ENCODE data around the gene TMEM156.

The TMEM156 gene, protein sequence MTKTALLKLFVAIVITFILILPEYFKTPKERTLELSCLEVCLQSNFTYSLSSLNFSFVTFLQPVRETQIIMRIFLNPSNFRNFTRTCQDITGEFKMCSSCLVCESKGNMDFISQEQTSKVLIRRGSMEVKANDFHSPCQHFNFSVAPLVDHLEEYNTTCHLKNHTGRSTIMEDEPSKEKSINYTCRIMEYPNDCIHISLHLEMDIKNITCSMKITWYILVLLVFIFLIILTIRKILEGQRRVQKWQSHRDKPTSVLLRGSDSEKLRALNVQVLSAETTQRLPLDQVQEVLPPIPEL

GRCh38 chr4:39032218-39033085 is at the start of gene TMEM156:
Gene TMEM156 (minus strand): TSS chr4:39032409. CDS start chr4:39032313, 96 bp downstream.
- no peak for DNase-seq

DNA sequence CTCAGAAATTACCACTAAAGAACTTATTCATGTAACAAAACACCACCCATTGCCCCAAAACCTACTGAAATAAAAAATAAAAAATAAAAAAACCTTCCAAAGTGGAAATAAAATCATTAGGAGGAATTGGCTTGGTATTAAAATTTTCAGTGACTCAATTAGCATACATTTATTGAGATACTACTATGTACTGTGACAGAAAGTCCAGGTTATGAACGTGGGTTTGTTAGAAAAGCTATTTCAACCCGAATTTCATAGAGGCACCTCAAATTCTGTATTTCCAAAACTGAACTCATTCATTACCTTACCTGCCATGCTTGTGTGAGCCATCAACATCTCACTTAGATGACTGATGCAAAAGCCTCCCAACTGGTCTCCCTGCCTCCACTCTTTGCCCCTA is 46.6 kb upstream of the TMEM156 start:
- DNase-seq, result no peak

DNA sequence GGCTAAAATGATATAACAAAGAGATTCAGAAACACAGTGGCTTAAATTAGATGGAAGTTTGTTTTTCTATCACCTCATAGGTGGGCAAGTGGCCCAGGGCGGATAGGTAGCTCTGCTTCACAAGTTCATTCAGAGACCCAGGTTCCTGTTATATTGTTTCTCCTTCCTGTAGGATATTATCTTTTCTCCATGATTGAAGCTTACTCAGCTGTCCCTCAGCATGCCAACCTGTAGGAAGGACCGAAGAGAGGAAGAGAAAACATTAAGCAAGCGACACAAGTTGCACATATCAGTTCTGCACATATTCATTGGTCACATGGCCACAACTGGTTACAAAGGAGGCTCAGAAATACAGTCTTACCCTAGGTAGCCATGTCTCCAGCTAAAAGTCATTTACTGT is 36.7 kb upstream of the TMEM156 start:
- DNase-seq, result no peak

DNA sequence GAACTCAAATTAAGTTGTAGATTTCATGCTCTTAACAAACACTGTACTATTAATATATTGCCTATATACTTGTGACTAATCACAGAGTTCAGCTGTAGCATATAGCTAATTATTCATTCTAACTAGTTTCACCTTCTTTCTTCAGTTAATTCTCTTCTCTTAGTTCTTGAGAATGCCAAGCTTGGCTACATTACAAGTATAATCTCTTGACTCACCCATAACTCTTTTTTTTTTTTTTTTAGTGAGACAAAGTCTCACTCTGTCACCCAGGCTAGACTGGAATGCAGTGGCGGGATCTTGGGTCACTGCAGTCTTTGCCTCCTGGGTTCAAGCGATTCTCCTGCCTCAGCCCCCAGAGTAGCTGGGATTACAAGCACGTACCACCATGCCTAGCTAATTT is 35.2 kb upstream of the TMEM156 start:
- no peak for DNase-seq

DNA sequence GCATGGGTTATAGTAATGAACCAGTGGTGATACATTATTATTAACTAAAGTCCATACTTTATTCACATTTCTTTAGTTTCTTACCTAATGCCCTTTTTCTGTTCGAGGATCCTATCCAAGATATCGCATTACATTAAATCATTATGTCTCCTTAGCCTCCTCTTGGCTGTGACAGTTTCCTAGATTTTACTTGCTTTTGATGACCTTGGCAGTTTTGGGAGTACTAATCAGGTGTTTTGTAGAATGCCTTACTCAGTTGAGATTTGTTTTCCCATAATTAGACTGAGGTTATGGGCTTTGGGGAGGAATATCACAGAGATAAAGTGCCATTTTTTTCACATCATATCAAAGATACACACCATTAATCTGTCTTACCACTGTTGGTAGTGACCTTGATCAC is 34.8 kb upstream of the TMEM156 start:
- no peak for DNase-seq

- no peak for DNase-seq
These were observed 34.2 kb upstream of the TMEM156 start for GRCh38 chr4:39066371-39066770.

DNA sequence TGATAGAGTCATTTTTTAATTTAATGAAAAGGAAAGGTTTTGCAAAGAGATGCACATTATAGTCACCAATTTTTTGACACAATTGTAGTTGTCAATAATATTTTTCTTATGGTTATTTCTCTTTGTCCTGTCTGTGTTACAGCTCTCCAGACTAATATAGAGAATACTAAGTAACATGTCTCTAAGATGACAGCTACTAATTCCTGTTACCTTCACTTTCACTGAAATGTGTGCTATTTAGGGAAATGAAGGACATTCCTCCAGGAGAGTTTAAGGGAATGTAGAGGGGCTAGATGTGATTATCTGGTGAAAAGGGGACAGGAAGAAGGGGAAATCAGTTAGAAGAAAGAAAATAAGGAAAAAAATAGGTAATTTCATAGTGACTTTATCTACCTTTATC is 31.2 kb upstream of the TMEM156 start:
- no peak for DNase-seq

- DNase-seq, result no peak
These were observed 30.5 kb upstream of the TMEM156 start for GRCh38 chr4:39062770-39063097.

DNA sequence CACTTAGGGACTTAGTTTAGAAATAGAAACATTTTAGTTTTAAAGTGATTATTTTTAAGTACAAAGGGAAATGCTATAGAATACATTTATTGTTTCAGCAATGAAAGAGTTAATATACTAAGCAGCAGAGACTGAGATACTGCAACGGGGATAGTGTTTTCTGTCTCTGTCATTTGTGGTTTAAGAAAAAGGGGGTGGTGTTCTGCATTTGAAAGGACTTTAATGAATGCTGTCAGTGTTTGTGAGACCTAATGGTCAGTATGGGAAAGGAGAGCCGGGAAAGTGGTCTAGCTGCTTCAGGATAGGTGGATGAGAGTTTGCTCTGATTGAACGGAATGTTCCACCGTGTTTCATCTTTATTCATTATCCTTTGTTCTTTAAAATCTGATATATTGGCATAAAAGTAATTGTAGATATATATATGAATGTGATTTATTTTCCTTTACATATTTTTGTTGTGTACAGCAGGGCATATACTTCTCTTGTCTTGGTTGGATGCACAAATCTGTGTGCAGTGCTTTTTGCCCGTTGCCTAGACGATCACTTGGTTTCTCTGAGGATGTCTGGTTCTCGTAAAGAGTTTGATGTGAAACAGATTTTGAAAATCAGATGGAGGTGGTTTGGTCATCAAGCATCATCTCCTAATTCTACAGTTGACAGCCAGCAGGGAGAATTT is 30.0 kb upstream of the TMEM156 start, which contains the start of gene KLHL5:
Gene KLHL5, plus strand, starts transcription at position 139 of the 676 bp plus-strand sequence. Its CDS starts 421 bp downstream, at position 560.
- DNase-seq, result no peak

- DNase-seq, result no peak
These were observed 29.2 kb upstream of the TMEM156 start for GRCh38 chr4:39061457-39061856.

DNA sequence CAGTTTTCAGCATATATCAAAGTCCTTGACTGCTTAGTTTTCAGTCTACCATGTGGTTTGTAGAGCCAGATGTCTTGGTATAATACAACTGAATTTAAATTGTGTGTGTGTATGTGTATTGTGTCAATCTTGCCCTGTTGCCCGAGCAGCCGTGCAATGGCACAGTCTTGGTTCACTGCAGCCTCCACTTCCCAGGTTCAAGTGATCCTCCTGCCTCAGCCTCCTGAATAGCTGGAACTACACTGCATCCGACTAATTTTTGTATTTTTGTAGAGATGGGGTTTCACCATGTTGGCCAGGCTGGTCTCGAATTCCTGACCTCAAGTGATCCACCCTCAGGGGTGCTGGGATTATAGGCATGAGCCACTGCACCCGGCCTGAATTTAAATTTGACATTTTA is 23.8 kb upstream of the TMEM156 start:
- DNase-seq, result no peak

- DNase-seq, result no peak
These were observed 22.3 kb upstream of the TMEM156 start for GRCh38 chr4:39054497-39054896.

- DNase-seq, result no peak
These were observed 21.8 kb upstream of the TMEM156 start for GRCh38 chr4:39053983-39054382.

DNA sequence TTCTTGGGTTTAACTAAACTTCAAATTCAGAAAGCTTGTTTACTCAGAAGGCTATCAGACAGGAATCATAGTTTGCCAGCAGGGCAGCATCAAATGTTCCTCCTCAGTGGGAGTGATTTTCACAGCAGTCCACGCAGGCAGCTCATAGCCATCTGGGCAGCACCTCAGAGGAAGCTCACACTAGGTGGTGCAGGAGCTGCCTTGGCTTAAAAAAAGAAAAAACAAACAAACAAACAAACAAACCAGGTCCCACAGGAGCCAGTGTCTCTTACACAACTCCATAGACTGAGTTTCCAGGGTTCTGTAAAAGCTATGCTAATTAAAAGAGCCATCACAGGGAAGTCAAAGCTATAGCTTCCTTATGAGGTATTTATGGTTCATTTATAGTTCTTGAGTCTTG is 19.3 kb upstream of the TMEM156 start:
- DNase-seq, result no peak

DNA sequence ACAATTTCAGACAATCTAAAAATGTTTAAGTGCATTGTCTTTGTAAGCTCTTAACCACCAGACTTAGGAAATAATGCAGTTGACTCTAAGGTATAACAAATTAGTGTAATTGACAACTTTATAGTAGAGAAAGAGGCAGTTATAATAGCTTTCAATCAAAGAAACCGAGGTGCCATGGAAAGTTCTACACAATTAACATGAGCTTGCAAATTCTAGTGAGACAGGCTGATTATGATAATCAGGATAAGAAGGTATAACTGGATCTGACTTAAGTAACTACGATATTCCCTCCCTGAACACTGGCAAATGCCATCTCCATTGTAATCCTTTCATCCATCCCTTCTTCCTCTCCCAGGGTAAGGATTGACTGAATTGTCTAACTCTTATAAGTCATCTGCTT is 18.4 kb upstream of the TMEM156 start:
- DNase-seq, result no peak

DNA sequence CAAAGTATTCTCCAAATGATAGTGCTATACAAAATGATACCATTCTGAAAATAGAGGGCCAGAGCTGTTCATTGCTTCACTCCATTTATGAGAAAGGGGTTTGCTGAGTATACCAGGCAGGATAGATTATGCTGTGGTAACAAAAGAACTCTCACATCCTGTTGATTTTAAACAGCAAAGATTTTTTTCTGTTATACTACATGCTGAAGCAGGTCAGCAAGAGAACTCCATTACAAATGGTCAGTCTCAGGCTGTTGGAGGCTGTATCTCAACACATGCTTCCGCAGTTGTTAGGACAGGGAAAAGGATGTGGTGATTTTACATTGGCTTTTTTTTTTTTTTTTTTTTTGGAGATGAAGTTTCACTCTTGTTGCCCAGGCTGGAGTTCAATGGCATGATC is 16.1 kb upstream of the TMEM156 start:
- DNase-seq, result no peak

GRCh38 chr4:39047681-39048080 is 15.5 kb upstream of the TMEM156 start:
- no peak for DNase-seq

- DNase-seq, result no peak
These were observed 14.0 kb upstream of the TMEM156 start for GRCh38 chr4:39046249-39046648.

- no peak for DNase-seq
These were observed 13.6 kb upstream of the TMEM156 start for GRCh38 chr4:39045827-39046221.

GRCh38 chr4:39044956-39045826 is 13.0 kb upstream of the TMEM156 start:
- DNase-seq, result no peak

DNA sequence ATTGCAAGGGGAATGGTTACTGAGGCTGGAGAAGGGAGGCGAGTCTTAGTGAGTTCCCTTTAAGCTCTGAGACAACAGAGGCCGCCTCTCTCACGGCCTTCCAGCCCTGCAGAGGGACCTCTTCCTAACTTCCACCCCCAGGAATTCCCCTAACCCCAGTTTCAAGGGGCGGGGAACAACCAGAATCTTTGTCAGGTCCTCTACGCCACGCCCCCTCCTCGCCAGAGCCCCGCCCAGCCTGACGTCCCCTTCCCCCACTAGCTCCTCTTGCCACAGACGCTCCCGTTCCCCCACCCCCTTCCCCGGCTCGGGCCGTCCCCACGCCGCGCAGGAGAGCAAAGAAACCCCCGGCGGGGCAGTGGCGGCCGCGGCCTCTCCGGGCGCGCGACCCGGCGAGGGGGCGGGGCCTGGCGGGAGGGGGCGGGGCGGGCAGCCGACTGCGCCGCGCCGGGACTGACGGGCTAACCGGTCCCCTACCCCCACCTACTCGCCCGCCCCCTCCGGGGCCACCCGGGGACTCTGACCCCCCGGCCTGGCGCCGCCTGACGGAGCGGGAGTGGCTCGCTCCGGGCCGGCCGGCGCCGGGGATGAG is 12.3 kb upstream of the TMEM156 start:
- peak; percentile 69 for DNase-seq

- DNase-seq, result no peak
These were observed 11.7 kb upstream of the TMEM156 start for GRCh38 chr4:39043861-39044363.
